Left hindlimb (tissue), 1 donor: Measurements from ENCODE around the gene RAET1L.
"Not testable (repeated sequence)": the region's sequence is repeated elsewhere in the genome, so short reads cannot be mapped to it uniquely, and the experiment has no call there.

Source experiments
- DNase-seq: peaks from one replicate; pipeline ENCODE4 v3.0.0-alpha.2; 2018

Gene RAET1L

GRCh38 chr6:150015281-150016001 lies 9.9 kb downstream of the RAET1L start:
- DNase-seq: not testable (repeated sequence)

GRCh38 chr6:150014623-150015280 lies 10.6 kb downstream of the RAET1L start:
- not testable (repeated sequence) for DNase-seq

GRCh38 chr6:150013785-150014622 lies 11.3 kb downstream of the RAET1L start:
- DNase-seq: not testable (repeated sequence)

- DNase-seq: not testable (repeated sequence)
Measured at GRCh38 chr6:150012846-150013784, 12.2 kb downstream of the RAET1L start.

- no peak for DNase-seq
Measured at GRCh38 chr6:150008588-150008987, 16.7 kb downstream of the RAET1L start.

- DNase-seq: no peak
Measured at GRCh38 chr6:150006961-150007464, 18.3 kb downstream of the RAET1L start.

- no peak for DNase-seq
Measured at GRCh38 chr6:150005761-150006651, 19.3 kb downstream of the RAET1L start.

- DNase-seq: peak; percentile 96
Measured at GRCh38 chr6:150004783-150005717, 20.3 kb downstream of the RAET1L start.

GRCh38 chr6:150004101-150004782 lies 21.1 kb downstream of the RAET1L start:
- no peak for DNase-seq

- DNase-seq: not testable (repeated sequence)
Measured at GRCh38 chr6:150003599-150003998, 21.7 kb downstream of the RAET1L start.

GRCh38 chr6:150002710-150003109 lies 22.6 kb downstream of the RAET1L start:
- no peak for DNase-seq

GRCh38 chr6:150001295-150002008 lies 23.9 kb downstream of the RAET1L start:
- DNase-seq: no peak

- DNase-seq: no peak
Measured at GRCh38 chr6:149999636-150000035, 25.7 kb downstream of the RAET1L start.

GRCh38 chr6:149995971-149996370 lies 29.4 kb downstream of the RAET1L start:
- no peak for DNase-seq

- DNase-seq: no peak
Measured at GRCh38 chr6:149995235-149995750, 30.0 kb downstream of the RAET1L start.

- DNase-seq: no peak
Measured at GRCh38 chr6:149991838-149992237, 33.5 kb downstream of the RAET1L start.

- DNase-seq: not testable (repeated sequence)
Measured at GRCh38 chr6:149991472-149991795, 33.9 kb downstream of the RAET1L start.
